Measurements from ENCODE around the gene NEURL1B. TPM values are rescaled to one million over a fixed set of nuclear protein-coding genes. Genes with fewer than 3 reads are reported as not detected.

The NEURL1B gene
- total RNA-seq, 1 donor from 2014 or later = 14.0 TPM

GRCh38 chr5:172633403-172633970 is 7.6 kb upstream of the NEURL1B start:
- no peak for DNase-seq (ENCODE audit: low spot score)

GRCh38 chr5:172634106-172634899 is 6.8 kb upstream of the NEURL1B start:
- no peak for DNase-seq (ENCODE audit: low spot score)

- no peak for DNase-seq (ENCODE audit: low spot score)
Measured at GRCh38 chr5:172635038-172635437, 6.0 kb upstream of the NEURL1B start.

GRCh38 chr5:172636279-172637050 is 4.6 kb upstream of the NEURL1B start:
- DNase-seq (ENCODE audit: low spot score) = no peak

GRCh38 chr5:172637110-172637580 is 3.9 kb upstream of the NEURL1B start:
- DNase-seq (ENCODE audit: low spot score) = no peak

GRCh38 chr5:172637740-172638139 is 3.3 kb upstream of the NEURL1B start:
- no peak for DNase-seq (ENCODE audit: low spot score)

- DNase-seq (ENCODE audit: low spot score) = no peak
Measured at GRCh38 chr5:172638209-172638768, 2.8 kb upstream of the NEURL1B start.

GRCh38 chr5:172640139-172640538 is 924 bp upstream of the NEURL1B start:
- no peak for DNase-seq (ENCODE audit: low spot score)

GRCh38 chr5:172641359-172642050 is 442 bp downstream of the NEURL1B start:
- no peak for DNase-seq (ENCODE audit: low spot score)

GRCh38 chr5:172642051-172642409 is 967 bp downstream of the NEURL1B start:
- no peak for DNase-seq (ENCODE audit: low spot score)

- peak; percentile 67 for DNase-seq (ENCODE audit: low spot score)
Measured at GRCh38 chr5:172642486-172642885, 1.4 kb downstream of the NEURL1B start.

- no peak for DNase-seq (ENCODE audit: low spot score)
Measured at GRCh38 chr5:172642926-172643871, 2.1 kb downstream of the NEURL1B start.

- DNase-seq (ENCODE audit: low spot score) = no peak
Measured at GRCh38 chr5:172644266-172644665, 3.2 kb downstream of the NEURL1B start.

GRCh38 chr5:172644711-172645110 is 3.6 kb downstream of the NEURL1B start:
- DNase-seq (ENCODE audit: low spot score) = no peak

- no peak for DNase-seq (ENCODE audit: low spot score)
Measured at GRCh38 chr5:172645271-172646055, 4.4 kb downstream of the NEURL1B start.

GRCh38 chr5:172646716-172647285 is 5.7 kb downstream of the NEURL1B start:
- peak; percentile 79 for DNase-seq (ENCODE audit: low spot score)

GRCh38 chr5:172647352-172648012 is 6.4 kb downstream of the NEURL1B start:
- DNase-seq (ENCODE audit: low spot score) = no peak

GRCh38 chr5:172648013-172648381 is 6.9 kb downstream of the NEURL1B start:
- peak; percentile 49 for DNase-seq (ENCODE audit: low spot score)

GRCh38 chr5:172648755-172649154 is 7.7 kb downstream of the NEURL1B start:
- no peak for DNase-seq (ENCODE audit: low spot score)

Measured in umbilical cord (tissue), 2 donors.